WTC11 (cell line): ENCODE results near the gene DNAH7.

Source experiments
- CREB1 ChIP-seq: sonication (generic); formaldehyde crosslinking; IDR thresholded peaks from 2 replicates; pipeline ENCODE4 v1.8.0; 2023; ENCODE audit warnings: mild to moderate bottlenecking, missing genetic modification reagents
- CTCF ChIP-seq: fragments of 200-600 bp; IDR thresholded peaks from 2 replicates; pipeline ENCODE4 v1.8.0; 2022; ENCODE audit warnings: antibody characterized with exemption
- E2F4 ChIP-seq: sonication (generic); formaldehyde crosslinking; IDR thresholded peaks from 2 replicates; pipeline ENCODE4 v1.8.1; 2022; ENCODE audit warnings: low read depth, mild to moderate bottlenecking, moderate library complexity, missing genetic modification reagents, borderline replicate concordance
- ESRRA ChIP-seq: sonication (generic); formaldehyde crosslinking; IDR thresholded peaks from 2 replicates; pipeline ENCODE4 v1.8.1; 2022; ENCODE audit warnings: mild to moderate bottlenecking, missing genetic modification reagents, borderline replicate concordance
- FOXK1 ChIP-seq: sonication (generic); formaldehyde crosslinking; IDR thresholded peaks from 2 replicates; pipeline ENCODE4 v1.8.0; 2022; ENCODE audit warnings: mild to moderate bottlenecking, moderate library complexity, missing genetic modification reagents
- IRF2 ChIP-seq: sonication (generic); formaldehyde crosslinking; IDR thresholded peaks from 2 replicates; pipeline ENCODE4 v1.8.0; 2022; ENCODE audit warnings: low read depth, missing genetic modification reagents, borderline replicate concordance
- SMAD3 ChIP-seq: sonication (generic); formaldehyde crosslinking; IDR thresholded peaks from 2 replicates; pipeline ENCODE4 v1.8.0; 2022; ENCODE audit warnings: missing genetic modification reagents, mild to moderate bottlenecking, borderline replicate concordance
- STAT6 ChIP-seq: sonication (generic); formaldehyde crosslinking; conservative IDR thresholded peaks from 2 replicates; pipeline ENCODE4 v1.8.1; 2023; ENCODE audit warnings: mild to moderate bottlenecking, low read depth, missing genetic modification reagents, moderate library complexity
- TEAD4 ChIP-seq: sonication (generic); formaldehyde crosslinking; IDR thresholded peaks from 2 replicates; pipeline ENCODE4 v1.8.0; 2022; ENCODE audit warnings: mild to moderate bottlenecking, missing genetic modification reagents
- ZNF121 ChIP-seq: sonication (generic); formaldehyde crosslinking; IDR thresholded peaks from 2 replicates; pipeline ENCODE4 v1.8.0; 2023; ENCODE audit warnings: missing genetic modification reagents

- TF ChIP-seq CREB1 (no peak), CTCF (no peak), FOXK1 (no peak), STAT6 (CRISPR knock-in tag) (no peak), IRF2 (CRISPR knock-in tag) (no peak), SMAD3 (CRISPR knock-in tag) (no peak), ESRRA (CRISPR knock-in tag) (no peak), TEAD4 (no peak), ZNF121 (CRISPR knock-in tag) (no peak), E2F4 (CRISPR knock-in tag) (no peak)
Observed at GRCh38 chr2:195959341-195959740, 109.3 kb downstream of the DNAH7 start.
